ENCODE data around the gene GRIK5.

The GRIK5 gene

GRCh38 chr19:41997121-41997850 is 72.7 kb downstream of the GRIK5 start (continued):
- TF ChIP-seq ZBTB11 (tag by site-specific recombination; conservative IDR thresholded peaks at IDR 0.05; ENCODE audit: low read depth) = peak; percentile 41; the same call in 1 of the 2 replicates
- TF ChIP-seq ZNF501 (tag by site-specific recombination; IDR thresholded peaks at IDR 0.05) = peak; percentile 43; the same call in 1 of the 2 replicates
- peak; percentile 87 for TF ChIP-seq PRDM1 (tag by site-specific recombination; IDR thresholded peaks at IDR 0.05)
- no peak for TF ChIP-seq ZNF202 (tag by site-specific recombination; IDR thresholded peaks at IDR 0.05; ENCODE audit: borderline replicate concordance)
- no peak for TF ChIP-seq ZNF146 (tag by site-specific recombination; IDR thresholded peaks at IDR 0.05)
- peak; percentile 38 for TF ChIP-seq GLIS1 (tag by site-specific recombination; IDR thresholded peaks at IDR 0.05)
- TF ChIP-seq, protein P1, sequence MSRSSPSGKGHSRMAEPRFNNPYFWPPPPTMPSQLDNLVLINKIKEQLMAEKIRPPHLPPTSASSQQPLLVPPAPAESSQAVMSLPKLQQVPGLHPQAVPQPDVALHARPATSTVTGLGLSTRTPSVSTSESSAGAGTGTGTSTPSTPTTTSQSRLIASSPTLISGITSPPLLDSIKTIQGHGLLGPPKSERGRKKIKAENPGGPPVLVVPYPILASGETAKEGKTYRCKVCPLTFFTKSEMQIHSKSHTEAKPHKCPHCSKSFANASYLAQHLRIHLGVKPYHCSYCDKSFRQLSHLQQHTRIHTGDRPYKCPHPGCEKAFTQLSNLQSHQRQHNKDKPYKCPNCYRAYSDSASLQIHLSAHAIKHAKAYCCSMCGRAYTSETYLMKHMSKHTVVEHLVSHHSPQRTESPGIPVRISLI (tag by site-specific recombination; IDR thresholded peaks at IDR 0.05) = no peak
- TF ChIP-seq, protein P2, sequence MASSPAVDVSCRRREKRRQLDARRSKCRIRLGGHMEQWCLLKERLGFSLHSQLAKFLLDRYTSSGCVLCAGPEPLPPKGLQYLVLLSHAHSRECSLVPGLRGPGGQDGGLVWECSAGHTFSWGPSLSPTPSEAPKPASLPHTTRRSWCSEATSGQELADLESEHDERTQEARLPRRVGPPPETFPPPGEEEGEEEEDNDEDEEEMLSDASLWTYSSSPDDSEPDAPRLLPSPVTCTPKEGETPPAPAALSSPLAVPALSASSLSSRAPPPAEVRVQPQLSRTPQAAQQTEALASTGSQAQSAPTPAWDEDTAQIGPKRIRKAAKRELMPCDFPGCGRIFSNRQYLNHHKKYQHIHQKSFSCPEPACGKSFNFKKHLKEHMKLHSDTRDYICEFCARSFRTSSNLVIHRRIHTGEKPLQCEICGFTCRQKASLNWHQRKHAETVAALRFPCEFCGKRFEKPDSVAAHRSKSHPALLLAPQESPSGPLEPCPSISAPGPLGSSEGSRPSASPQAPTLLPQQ (tag by site-specific recombination; IDR thresholded peaks at IDR 0.05) = peak; percentile 45; the same call in 1 of the 2 replicates
- TF ChIP-seq, protein P3, sequence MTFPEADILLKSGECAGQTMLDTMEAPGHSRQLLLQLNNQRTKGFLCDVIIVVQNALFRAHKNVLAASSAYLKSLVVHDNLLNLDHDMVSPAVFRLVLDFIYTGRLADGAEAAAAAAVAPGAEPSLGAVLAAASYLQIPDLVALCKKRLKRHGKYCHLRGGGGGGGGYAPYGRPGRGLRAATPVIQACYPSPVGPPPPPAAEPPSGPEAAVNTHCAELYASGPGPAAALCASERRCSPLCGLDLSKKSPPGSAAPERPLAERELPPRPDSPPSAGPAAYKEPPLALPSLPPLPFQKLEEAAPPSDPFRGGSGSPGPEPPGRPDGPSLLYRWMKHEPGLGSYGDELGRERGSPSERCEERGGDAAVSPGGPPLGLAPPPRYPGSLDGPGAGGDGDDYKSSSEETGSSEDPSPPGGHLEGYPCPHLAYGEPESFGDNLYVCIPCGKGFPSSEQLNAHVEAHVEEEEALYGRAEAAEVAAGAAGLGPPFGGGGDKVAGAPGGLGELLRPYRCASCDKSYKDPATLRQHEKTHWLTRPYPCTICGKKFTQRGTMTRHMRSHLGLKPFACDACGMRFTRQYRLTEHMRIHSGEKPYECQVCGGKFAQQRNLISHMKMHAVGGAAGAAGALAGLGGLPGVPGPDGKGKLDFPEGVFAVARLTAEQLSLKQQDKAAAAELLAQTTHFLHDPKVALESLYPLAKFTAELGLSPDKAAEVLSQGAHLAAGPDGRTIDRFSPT (tag by site-specific recombination; IDR thresholded peaks at IDR 0.05) = peak; percentile 38; the same call in 1 of the 2 replicates
- no peak for TF ChIP-seq HOXA7 (CRISPR knock-in tag; IDR thresholded peaks at IDR 0.05; ENCODE audit: borderline replicate concordance)
- no peak for TF ChIP-seq ZNF354C (tag by site-specific recombination; IDR thresholded peaks at IDR 0.05; ENCODE audit: borderline replicate concordance, low read depth)
- TF ChIP-seq ZBTB8A (tag by site-specific recombination; IDR thresholded peaks at IDR 0.05) = peak; percentile 97
- TF ChIP-seq KLF7 (tag by site-specific recombination; IDR thresholded peaks at IDR 0.05; ENCODE audit: borderline replicate concordance) = peak; percentile 64
- TF ChIP-seq ZNF785 (tag by site-specific recombination; IDR thresholded peaks at IDR 0.05) = no peak
- TF ChIP-seq ZNF350 (tag by site-specific recombination; IDR thresholded peaks at IDR 0.05) = no peak
- no peak for TF ChIP-seq ZNF274 (IDR thresholded peaks at IDR 0.05; ENCODE audit: low read length)
- no peak for TF ChIP-seq ZNF274 (tag by site-specific recombination; IDR thresholded peaks at IDR 0.05; ENCODE audit: borderline replicate concordance)
- TF ChIP-seq ZNF580 (tag by site-specific recombination; IDR thresholded peaks at IDR 0.05) = no peak
- peak; percentile 50; the same call in 1 of the 2 replicates for TF ChIP-seq SP3 (tag by site-specific recombination; IDR thresholded peaks at IDR 0.05)
- peak; percentile 76 for TF ChIP-seq ZNF596 (tag by site-specific recombination; IDR thresholded peaks at IDR 0.05)
- peak; percentile 40; the same call in 1 of the 2 replicates for TF ChIP-seq GLIS2 (tag by site-specific recombination; IDR thresholded peaks at IDR 0.05)
- TF ChIP-seq KLF8 (tag by site-specific recombination; IDR thresholded peaks at IDR 0.05) = peak; percentile 46
- no peak for TF ChIP-seq ZFP41 (tag by site-specific recombination; IDR thresholded peaks at IDR 0.05; ENCODE audit: borderline replicate concordance)
- no peak for TF ChIP-seq ZNF23 (tag by site-specific recombination; IDR thresholded peaks at IDR 0.05; ENCODE audit: borderline replicate concordance)
- TF ChIP-seq, protein P4, sequence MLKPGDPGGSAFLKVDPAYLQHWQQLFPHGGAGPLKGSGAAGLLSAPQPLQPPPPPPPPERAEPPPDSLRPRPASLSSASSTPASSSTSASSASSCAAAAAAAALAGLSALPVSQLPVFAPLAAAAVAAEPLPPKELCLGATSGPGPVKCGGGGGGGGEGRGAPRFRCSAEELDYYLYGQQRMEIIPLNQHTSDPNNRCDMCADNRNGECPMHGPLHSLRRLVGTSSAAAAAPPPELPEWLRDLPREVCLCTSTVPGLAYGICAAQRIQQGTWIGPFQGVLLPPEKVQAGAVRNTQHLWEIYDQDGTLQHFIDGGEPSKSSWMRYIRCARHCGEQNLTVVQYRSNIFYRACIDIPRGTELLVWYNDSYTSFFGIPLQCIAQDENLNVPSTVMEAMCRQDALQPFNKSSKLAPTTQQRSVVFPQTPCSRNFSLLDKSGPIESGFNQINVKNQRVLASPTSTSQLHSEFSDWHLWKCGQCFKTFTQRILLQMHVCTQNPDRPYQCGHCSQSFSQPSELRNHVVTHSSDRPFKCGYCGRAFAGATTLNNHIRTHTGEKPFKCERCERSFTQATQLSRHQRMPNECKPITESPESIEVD (tag by site-specific recombination; IDR thresholded peaks at IDR 0.05) = no peak
- no peak for TF ChIP-seq SETDB1 (IDR thresholded peaks at IDR 0.05; ENCODE audit: insufficient read length, low read length)
